Kidney tubule cell (primary cell): ENCODE results near the gene CISD2.
"Not testable (repeated sequence)": the region's sequence is repeated elsewhere in the genome, so short reads cannot be mapped to it uniquely, and the experiment has no call there.

Experiments used
- DNase-seq: peaks from one replicate; pipeline ENCODE4 v3.0.0-alpha.2; 2018; ENCODE audit warnings: low spot score

CISD2 gene

DNA sequence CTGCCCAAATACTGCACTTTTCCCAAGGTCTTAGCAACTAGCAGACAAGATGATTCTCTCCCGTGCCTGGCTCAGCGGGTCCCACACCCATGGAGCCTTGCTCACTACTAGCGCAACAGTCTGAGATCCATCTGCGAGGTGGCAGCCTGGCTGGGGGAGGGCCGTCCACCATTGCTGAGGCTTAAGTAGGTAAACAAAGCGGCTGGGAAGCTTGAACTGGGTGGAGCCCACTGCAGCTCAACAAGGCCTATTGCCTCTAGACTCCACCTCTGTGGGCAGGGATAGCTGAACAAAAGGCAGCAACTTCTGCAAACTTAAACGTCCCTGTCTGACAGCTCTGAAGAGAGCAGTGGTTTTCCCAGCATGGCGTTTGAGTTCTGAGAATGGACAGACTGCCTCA is 50.9 kb downstream of the CISD2 start:
- DNase-seq = not testable (repeated sequence)

DNA sequence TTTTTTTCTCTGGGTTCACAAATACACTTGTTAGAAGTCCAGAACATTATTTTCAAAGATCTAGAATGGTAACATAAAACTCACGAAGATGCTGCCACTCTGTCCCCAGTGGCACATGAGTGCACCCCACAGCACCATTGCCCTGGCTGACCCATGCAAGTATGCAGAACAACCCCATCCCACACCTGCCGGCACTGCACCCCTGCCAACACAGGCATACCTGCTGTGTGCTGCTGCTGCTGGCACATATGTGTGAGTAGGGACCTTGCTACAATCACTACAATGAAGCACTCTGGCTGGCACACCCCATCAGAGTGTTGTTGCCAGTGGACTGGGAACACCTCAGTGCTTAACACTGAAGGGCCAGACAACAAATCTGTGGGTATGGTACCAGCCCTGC is 66.9 kb downstream of the CISD2 start:
- no peak for DNase-seq

DNA sequence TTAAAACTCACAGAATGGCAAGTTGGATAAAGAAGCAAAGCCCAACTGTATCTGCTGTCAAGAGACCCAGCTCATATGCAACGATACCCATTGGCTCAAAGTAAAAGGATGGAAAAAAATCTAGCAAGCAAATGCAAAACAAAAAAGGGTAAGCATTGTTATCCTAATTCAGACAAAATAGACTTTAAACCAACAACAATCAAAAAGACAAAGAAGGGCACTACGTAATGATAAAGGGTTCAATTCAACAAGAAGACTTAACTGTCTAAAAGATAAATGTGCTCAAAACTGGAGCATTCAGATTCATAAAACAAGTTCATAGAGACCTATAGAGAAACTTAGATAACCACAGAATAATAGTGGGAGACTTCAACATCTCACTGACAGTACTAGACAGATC is 69.3 kb downstream of the CISD2 start:
- DNase-seq = not testable (repeated sequence)
